PFSK-1 (cell line): Measurements from ENCODE around the gene HLCS.

Source experiments
- FOXP2 ChIP-seq: optimal IDR thresholded peaks from 2 replicates; pipeline ENCODE3; 2011; ENCODE audit warnings: borderline replicate concordance, control low read depth, inconsistent platforms; ENCODE audit not compliant: insufficient read depth; ENCODE audit errors: extremely low read length, extremely low read depth
- POLR2AphosphoS5 ChIP-seq: IDR thresholded peaks from 2 replicates; pipeline ENCODE4 v1.6.1; 2012; ENCODE audit warnings: low read depth, mild to moderate bottlenecking, control low read depth, low read length, moderate library complexity
- REST ChIP-seq, 2 experiments: IDR thresholded peaks; 2 replicates each; pipeline versions ENCODE4 v1.6.1 to v1.8.0; 2011 to 2012; ENCODE audit warnings: low read depth in 2 of 2, low read length in 2 of 2, control low read depth in 1 of 2, inconsistent platforms in 1 of 2, mild to moderate bottlenecking in 1 of 2, moderate library complexity in 1 of 2; ENCODE audit not compliant: insufficient read depth in 1 of 2
- TAF1 ChIP-seq: IDR thresholded peaks from 2 replicates; pipeline ENCODE4 v1.6.1; 2012; ENCODE audit warnings: low read length, control low read depth, borderline replicate concordance; ENCODE audit not compliant: insufficient read depth

- TF ChIP-seq TAF1 (no peak), POLR2AphosphoS5 (no peak), REST (IDR thresholded peaks at IDR 0.05; ENCODE audit: insufficient read depth in 1 of 2, low read depth in 2 of 2, low read length in 2 of 2) (no peak), FOXP2 (no peak)
Measured at GRCh38 chr21:36768496-36768895, 198.0 kb downstream of the HLCS start.
